GM12873 (cell line): ENCODE measurements around the gene DNAH3.

Source experiments
- TF ChIP-seq, protein P1 (sequence below): IDR thresholded peaks from 2 replicates; pipeline ENCODE4 v1.5.1; 2012; ENCODE audit warnings: low read depth, mild to moderate bottlenecking, moderate library complexity, low read length, control low read depth; ENCODE audit not compliant: insufficient read depth; ENCODE audit errors: missing control alignments

Gene DNAH3

DNA sequence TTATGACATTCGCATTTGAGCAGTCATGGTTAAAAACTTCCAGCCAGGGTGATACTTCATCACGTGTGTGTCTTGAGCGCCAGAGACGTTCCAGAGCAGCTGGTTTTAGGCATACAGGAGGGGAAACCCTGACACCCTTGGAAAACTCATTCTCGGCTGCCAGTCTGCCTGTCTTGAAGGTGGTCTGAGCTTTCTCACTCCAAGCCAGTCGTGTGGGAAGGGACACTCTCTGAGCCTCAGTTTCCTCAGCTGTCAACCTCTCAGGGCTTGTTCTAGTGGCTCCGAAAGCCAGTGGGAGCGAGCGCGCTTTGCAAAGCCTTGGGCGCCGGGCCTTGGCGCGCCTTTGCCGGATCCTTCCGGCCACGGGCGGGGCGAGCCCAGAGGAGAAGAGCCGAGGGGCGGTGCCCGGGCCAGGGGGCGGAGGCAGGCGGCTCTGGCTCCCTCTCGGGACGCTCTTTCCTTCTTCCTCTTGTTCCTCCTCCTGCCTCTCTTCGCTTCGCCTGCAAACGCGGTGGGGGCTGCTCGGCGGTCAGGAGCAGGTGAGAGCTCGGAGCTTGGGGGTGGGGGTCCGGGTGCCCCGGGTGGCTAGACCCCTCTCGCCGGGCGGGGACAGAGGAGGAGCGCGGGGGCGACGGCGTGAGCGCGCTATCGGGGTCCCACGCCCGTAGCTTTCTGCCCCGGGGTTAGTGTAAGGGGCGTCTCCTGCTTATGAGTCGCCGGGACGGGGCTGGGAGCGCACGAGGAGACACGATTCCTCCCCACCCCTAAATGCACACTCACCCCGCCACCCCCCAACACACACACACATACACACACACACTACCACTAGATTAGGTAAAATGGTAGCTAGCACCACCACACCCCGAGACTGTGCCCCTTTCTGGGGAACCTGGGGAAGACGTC, 7.8 kb upstream of the DNAH3 start, which contains the start of gene LDAF1:
Gene LDAF1 (plus strand): TSS at position 467 of the 903 bp plus-strand sequence. CDS start 2,509 bp downstream, outside the sequence.
- TF ChIP-seq, protein P1, sequence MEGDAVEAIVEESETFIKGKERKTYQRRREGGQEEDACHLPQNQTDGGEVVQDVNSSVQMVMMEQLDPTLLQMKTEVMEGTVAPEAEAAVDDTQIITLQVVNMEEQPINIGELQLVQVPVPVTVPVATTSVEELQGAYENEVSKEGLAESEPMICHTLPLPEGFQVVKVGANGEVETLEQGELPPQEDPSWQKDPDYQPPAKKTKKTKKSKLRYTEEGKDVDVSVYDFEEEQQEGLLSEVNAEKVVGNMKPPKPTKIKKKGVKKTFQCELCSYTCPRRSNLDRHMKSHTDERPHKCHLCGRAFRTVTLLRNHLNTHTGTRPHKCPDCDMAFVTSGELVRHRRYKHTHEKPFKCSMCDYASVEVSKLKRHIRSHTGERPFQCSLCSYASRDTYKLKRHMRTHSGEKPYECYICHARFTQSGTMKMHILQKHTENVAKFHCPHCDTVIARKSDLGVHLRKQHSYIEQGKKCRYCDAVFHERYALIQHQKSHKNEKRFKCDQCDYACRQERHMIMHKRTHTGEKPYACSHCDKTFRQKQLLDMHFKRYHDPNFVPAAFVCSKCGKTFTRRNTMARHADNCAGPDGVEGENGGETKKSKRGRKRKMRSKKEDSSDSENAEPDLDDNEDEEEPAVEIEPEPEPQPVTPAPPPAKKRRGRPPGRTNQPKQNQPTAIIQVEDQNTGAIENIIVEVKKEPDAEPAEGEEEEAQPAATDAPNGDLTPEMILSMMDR = no peak

DNA sequence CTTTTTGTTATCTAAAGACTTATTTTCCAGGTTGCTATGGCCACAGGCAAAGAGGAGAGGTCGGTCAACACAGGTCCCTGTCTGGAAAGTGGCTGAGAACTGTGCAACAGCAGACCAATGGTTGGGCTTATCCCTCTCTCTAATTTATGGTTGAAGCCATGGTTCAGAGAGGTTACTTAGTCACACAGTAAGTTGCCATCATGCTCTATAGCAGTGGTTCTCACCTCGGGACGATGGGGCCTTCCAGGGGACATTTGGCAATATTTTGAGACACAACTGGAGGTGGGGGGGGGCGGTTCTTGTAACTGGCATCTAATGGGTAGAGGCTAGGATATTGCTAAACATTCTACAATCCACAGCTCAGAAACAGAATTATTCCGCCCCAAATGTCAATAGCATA, 7.0 kb upstream of the DNAH3 start:
- TF ChIP-seq, protein P1 = no peak

DNA sequence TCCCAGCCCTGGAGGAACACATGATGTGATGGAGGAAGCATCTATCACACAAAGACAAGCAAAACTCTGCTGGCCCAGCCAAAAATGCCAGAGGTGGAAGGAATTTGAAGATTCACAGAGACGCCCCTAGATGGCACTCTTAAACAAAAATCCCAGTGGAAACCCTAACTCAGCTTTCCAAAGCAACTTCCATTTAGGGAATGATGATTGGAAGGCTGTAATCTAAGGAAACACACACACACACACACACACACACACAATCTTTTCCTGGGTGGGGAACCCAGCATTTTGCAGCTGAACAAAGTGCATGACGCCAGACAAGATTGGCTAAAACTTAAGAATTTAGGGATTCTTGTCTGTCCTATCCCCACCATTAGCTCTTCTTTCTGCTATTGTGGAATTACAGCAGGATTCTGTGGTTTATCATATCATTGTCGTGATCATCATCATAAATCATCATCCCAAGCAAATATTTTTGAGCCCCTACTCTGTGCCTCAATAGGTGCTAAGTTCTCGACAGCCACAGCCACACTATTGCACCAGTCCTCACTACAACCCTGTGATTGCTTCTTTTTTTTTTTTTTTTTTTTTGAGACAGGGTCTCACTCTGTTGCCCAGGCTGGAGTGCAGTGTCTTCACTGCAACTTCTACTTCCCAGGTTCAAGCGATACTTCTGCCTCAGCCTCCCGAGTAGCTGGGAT, 6.3 kb upstream of the DNAH3 start:
- TF ChIP-seq, protein P1 = peak; percentile 62

DNA sequence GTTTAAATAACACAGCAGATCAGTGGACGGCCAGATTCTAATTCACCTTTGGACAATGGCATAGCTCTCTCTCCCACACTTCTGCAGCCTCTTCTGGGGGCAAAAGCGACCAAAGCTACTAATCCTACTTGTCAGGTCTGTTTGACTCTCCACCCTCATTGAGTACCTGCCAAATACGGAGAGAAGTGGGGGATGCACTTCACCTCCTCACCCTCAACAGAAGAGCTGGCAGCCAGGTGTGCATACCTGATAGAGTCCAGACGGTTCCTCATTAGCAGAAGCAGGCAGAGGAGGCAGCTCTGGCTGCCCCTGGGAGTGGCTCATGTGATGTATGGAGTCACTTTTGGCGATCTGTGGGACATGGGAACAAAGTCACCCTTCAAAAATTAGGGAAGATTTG, 4.9 kb downstream of the DNAH3 start:
- TF ChIP-seq, protein P1 = no peak

DNA sequence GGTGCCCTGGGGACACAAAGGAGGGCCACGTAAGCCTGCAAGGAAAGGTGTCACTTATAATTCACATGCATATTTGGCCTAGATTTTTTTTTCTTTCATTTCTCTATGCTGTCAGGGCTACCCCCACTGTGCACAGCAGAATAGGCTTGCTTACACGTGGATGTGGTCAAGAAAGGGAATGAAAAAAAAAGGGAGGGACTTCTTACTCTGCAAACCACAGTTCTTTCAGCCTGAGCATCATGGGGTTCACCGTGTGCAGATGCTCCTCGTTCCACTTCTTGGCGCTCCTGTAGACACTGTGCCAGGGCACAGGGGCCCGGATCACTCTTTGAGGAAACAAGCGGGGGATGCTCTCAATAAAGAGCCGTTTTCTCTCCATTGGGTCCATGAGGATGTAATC, 16.6 kb downstream of the DNAH3 start:
- TF ChIP-seq, protein P1 = no peak

DNA sequence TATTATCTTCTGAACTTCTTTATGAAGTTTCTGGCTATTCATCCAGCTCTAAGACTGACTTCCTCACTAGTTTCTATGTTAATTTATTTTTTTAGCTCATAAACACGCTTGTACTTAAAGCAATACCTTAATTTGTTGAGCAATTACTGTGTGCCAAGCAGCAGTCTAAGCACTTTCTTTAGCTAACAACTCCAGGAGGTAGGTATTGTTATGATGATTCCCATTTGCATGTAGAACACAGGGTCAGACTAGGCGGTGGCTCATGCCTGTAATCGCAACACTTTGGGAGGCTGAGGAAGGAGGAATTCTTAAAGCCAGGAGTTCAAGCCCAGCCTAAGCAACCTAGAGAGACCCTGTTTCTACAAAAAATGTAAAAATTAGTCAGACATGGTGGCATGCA, 19.8 kb downstream of the DNAH3 start:
- TF ChIP-seq, protein P1 = no peak

DNA sequence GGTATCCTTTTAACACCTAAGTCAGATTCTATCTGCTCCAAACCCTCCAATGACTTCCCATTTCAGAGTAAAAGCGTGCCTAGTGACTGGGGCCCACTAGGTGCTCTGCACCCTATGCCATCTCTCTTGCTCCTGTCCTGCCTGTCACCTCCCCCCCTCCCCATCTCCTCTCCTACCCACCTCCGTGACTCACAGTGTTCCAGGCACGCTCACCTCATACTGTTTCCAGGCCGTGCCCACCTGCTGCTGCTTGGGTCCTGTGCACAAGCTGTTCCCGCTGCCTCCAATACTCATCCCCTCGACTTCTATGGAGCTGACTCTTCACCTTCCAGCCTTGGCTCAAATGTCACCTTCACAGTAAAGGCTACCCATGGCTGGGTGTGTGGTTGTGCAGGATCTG, 21.7 kb downstream of the DNAH3 start:
- TF ChIP-seq, protein P1 = no peak
